Motor neuron (in vitro differentiated cells): ENCODE results near the gene ITPR2. TPM values are rescaled to one million over a fixed set of nuclear protein-coding genes. Genes with fewer than 3 reads are reported as not detected.
A peak's percentile ranks its signal among the peaks of the same experiment; 100 is the strongest.

Experiments used
- ATAC-seq, 8 experiments: fragments of 200-7000 bp; cut with Tn5 transposase; replicated peaks in 6 of 8; 2 replicates each; pipeline ENCODE4 v1.8.0; 2021; ENCODE audit warnings: mild to moderate bottlenecking in 8 of 8, moderate library complexity in 8 of 8
- H3K27ac ChIP-seq, 2 donors: fragments of 250-450 bp; sonication (Bioruptor Pico); 2 replicates each; pipeline ENCODE4 v1.9.0; 2021; ENCODE audit warnings: antibody characterized with exemption in 2 of 2, mild to moderate bottlenecking in 2 of 2, moderate library complexity in 1 of 2
- H3K4me1 ChIP-seq, 2 donors: fragments of 250-450 bp; sonication (Bioruptor Pico); replicated peaks in 1 of 2; 2 replicates each; pipeline ENCODE4 v1.6.1; 2021; ENCODE audit warnings: antibody characterized with exemption in 2 of 2, mild to moderate bottlenecking in 2 of 2, moderate library complexity in 1 of 2
- H3K4me3 ChIP-seq, 5 donors: fragments of 250-450 bp; sonication (Bioruptor Pico); 2 replicates each; pipeline ENCODE4 v1.9.0; 2021; ENCODE audit warnings: antibody characterized with exemption in 5 of 5, mild to moderate bottlenecking in 5 of 5, moderate library complexity in 4 of 5
- WGBS, 10 experiments: fragments of 450-650 bp; shearing (Covaris generic); methylation state at CpG; one replicate each; pipeline ENCODE4 v1.0.0; 2022; 5-methylcytosine and 5-hydroxymethylcytosine counted together
- in situ Hi-C, 9 experiments: fragments of 400-800 bp; cut with MboI; loops; one replicate each; pipeline ENCODE4 v1.15.0; 2021; ENCODE audit warnings: low sequenced_read_pairs in 9 of 9, low pct_unique_long_range_greater_than_20kb in 2 of 9; ENCODE audit not compliant: unreplicated experiment in 9 of 9
- total RNA-seq, 8 experiments: library from RNA; unstranded; fragments of 300-600 nt; gene quantifications; 2 replicates each; pipeline versions ENCODE4 v1.2.3 to v1.2.4, GENCODE V29; 2022

The ITPR2 gene
- total RNA-seq, 8 experiments from 2014 or later = 0.27 to 51.5 (median 11.5) TPM

GRCh38 chr12:26633591-26634210, 199.3 kb downstream of the ITPR2 start:
- H3K27ac ChIP-seq = no peak overlapping the region

GRCh38 chr12:26632756-26633155, 200.2 kb downstream of the ITPR2 start:
- no peaks in the 10 kb centered on the region for H3K4me1 ChIP-seq
- no peak for ATAC-seq

More at GRCh38 chr12:26633591-26634210, 199.3 kb downstream of the ITPR2 start:
- Histone ChIP-seq H3K4me1 (no peaks in the 10 kb centered on the region), H3K4me3 (no peak overlapping the region)
- in situ Hi-C loops = loop anchor here in 4 of 9 experiments (25.0 kb wide), 2 partner anchors 521 to 546 kb away; no protein-coding TSS in a partner anchor
- ATAC-seq = peak in 3 of 8 experiments; percentile 42 to 96 (median 83)
- WGBS, 10 experiments = 0 to 83% (median 42%) methylated on average over 1 to 5 of the region's 5 CpGs; no CpG with 5 or more reads in 2 of the 10 experiments

GRCh38 chr12:26631846-26632245, 201.1 kb downstream of the ITPR2 start:
- Histone ChIP-seq H3K27ac (no peak overlapping the region), H3K4me1 (no peaks in the 10 kb centered on the region), H3K4me3 (no peak overlapping the region)
- no peak for ATAC-seq
- WGBS, 10 experiments = 33 to 100% (median 70%) methylated on average over 1 to 6 of the region's 6 CpGs; no CpG with 5 or more reads in 1 of the 10 experiments
- in situ Hi-C loops = loop anchor here in 4 of 9 experiments (25.0 kb wide), 2 partner anchors 520 to 545 kb away; no protein-coding TSS in a partner anchor

More at GRCh38 chr12:26632756-26633155, 200.2 kb downstream of the ITPR2 start:
- 61 to 100% (median 92%) methylated on average over 2 to 6 of the region's 6 CpGs for WGBS, 10 experiments
- in situ Hi-C loops = loop anchor here in 4 of 9 experiments (25.0 kb wide), 2 partner anchors 520 to 545 kb away; no protein-coding TSS in a partner anchor
- no peak overlapping the region for H3K27ac ChIP-seq
- H3K4me3 ChIP-seq = no peak overlapping the region

GRCh38 chr12:26630546-26631027, 202.4 kb downstream of the ITPR2 start:
- in situ Hi-C loops = loop anchor here in 4 of 9 experiments (25.0 kb wide), 2 partner anchors 518 to 543 kb away; no protein-coding TSS in a partner anchor
- WGBS, 10 experiments = 35 to 100% (median 89%) methylated on average over 1 to 10 of the region's 10 CpGs
- Histone ChIP-seq H3K4me1 (no peaks in the 10 kb centered on the region), H3K4me3 (no peak overlapping the region), H3K27ac (no peak overlapping the region)
- peak in 1 of 8 experiments; percentile 31 for ATAC-seq

GRCh38 chr12:26629864-26630263, 203.1 kb downstream of the ITPR2 start:
- in situ Hi-C loops = loop anchor here in 4 of 9 experiments (25.0 kb wide), 2 partner anchors 518 to 543 kb away; no protein-coding TSS in a partner anchor
- no peak overlapping the region for H3K27ac ChIP-seq
- 0 to 50% (median 20%) methylated on average over 1 of the region's 1 CpG; no CpG with 5 or more reads in 3 of the 10 experiments for WGBS, 10 experiments
- H3K4me1 ChIP-seq = no peaks in the 10 kb centered on the region
- ATAC-seq = no peak
- H3K4me3 ChIP-seq = no peak overlapping the region

- in situ Hi-C loops = loop anchor here in 4 of 9 experiments (25.0 kb wide), 2 partner anchors 516 to 541 kb away; no protein-coding TSS in a partner anchor
- no peaks in the 10 kb centered on the region for H3K4me1 ChIP-seq
- 37 to 100% (median 82%) methylated on average over 1 to 2 of the region's 2 CpGs; no CpG with 5 or more reads in 4 of the 10 experiments for WGBS, 10 experiments
- no peak for ATAC-seq
- no peak overlapping the region for H3K27ac ChIP-seq
- no peak overlapping the region for H3K4me3 ChIP-seq
These were observed 204.8 kb downstream of the ITPR2 start for GRCh38 chr12:26628234-26628633.

- no peak overlapping the region for H3K27ac ChIP-seq
- H3K4me1 ChIP-seq = peaks cover 0 to 1% of the 10 kb centered on the region in 2 donors
- H3K4me3 ChIP-seq = no peak overlapping the region
- 18 to 100% (median 85%) methylated on average over 1 to 4 of the region's 4 CpGs; no CpG with 5 or more reads in 1 of the 10 experiments for WGBS, 10 experiments
- in situ Hi-C loops = loop anchor here in 4 of 9 experiments (25.0 kb wide), 2 partner anchors 515 to 540 kb away; no protein-coding TSS in a partner anchor
- ATAC-seq = no peak
These were observed 205.7 kb downstream of the ITPR2 start for GRCh38 chr12:26627335-26627734.

GRCh38 chr12:26623136-26623535, 209.9 kb downstream of the ITPR2 start:
- Histone ChIP-seq H3K4me3 (no peak overlapping the region), H3K27ac (no peak overlapping the region), H3K4me1 (peaks cover 0 to 3% of the 10 kb centered on the region in 2 donors)
- 41 to 88% (median 72%) methylated on average over 1 to 4 of the region's 4 CpGs; no CpG with 5 or more reads in 1 of the 10 experiments for WGBS, 10 experiments
- no peak for ATAC-seq
- in situ Hi-C loops = no loop called here

- WGBS, 10 experiments = 47 to 88% (median 62%) methylated on average over 2 to 4 of the region's 5 CpGs; no CpG with 5 or more reads in 4 of the 10 experiments
- no peak overlapping the region for H3K27ac ChIP-seq
- peaks cover 0 to 3% of the 10 kb centered on the region in 2 donors for H3K4me1 ChIP-seq
- ATAC-seq = peak in 4 of 8 experiments; percentile 15 to 62 (median 48)
- no peak overlapping the region for H3K4me3 ChIP-seq
- in situ Hi-C loops = no loop called here
These were observed 210.4 kb downstream of the ITPR2 start for GRCh38 chr12:26622601-26623000.

- Histone ChIP-seq H3K4me1 (peaks cover 0 to 3% of the 10 kb centered on the region in 2 donors), H3K27ac (no peak overlapping the region), H3K4me3 (no peak overlapping the region)
- WGBS, 10 experiments = 60 to 90% (median 83%) methylated on average over 1 to 3 of the region's 3 CpGs; no CpG with 5 or more reads in 2 of the 10 experiments
- in situ Hi-C loops = no loop called here
- ATAC-seq = no peak
These were observed 211.1 kb downstream of the ITPR2 start for GRCh38 chr12:26621932-26622331.

GRCh38 chr12:26620907-26621306, 212.1 kb downstream of the ITPR2 start:
- Histone ChIP-seq H3K4me3 (no peak overlapping the region), H3K27ac (no peak overlapping the region), H3K4me1 (peaks cover 0 to 3% of the 10 kb centered on the region in 2 donors)
- no peak for ATAC-seq
- in situ Hi-C loops = no loop called here
- 70 to 100% (median 90%) methylated on average over 3 to 5 of the region's 5 CpGs; no CpG with 5 or more reads in 1 of the 10 experiments for WGBS, 10 experiments

GRCh38 chr12:26617513-26617912, 215.5 kb downstream of the ITPR2 start:
- Histone ChIP-seq H3K27ac (no peak overlapping the region), H3K4me1 (peaks cover 0 to 3% of the 10 kb centered on the region in 2 donors), H3K4me3 (no peak overlapping the region)
- in situ Hi-C loops = no loop called here
- 78 to 100% (median 93%) methylated on average over 1 of the region's 1 CpG; no CpG with 5 or more reads in 4 of the 10 experiments for WGBS, 10 experiments
- ATAC-seq = no peak

- no peak overlapping the region for H3K27ac ChIP-seq
- WGBS, 10 experiments = 0 to 100% (median 50%) methylated on average over 1 to 3 of the region's 3 CpGs
- in situ Hi-C loops = no loop called here
- H3K4me3 ChIP-seq = no peak overlapping the region
- no peaks in the 10 kb centered on the region for H3K4me1 ChIP-seq
- peak in 3 of 8 experiments; percentile 57 to 76 (median 64) for ATAC-seq
These were observed 218.9 kb downstream of the ITPR2 start for GRCh38 chr12:26614011-26614616.
